ENCODE measurements around the gene PDS5B.

Gene PDS5B

GRCh38 chr13:32592082-32592481 lies 5.8 kb downstream of the PDS5B start:
- no peak for DNase-seq

DNA sequence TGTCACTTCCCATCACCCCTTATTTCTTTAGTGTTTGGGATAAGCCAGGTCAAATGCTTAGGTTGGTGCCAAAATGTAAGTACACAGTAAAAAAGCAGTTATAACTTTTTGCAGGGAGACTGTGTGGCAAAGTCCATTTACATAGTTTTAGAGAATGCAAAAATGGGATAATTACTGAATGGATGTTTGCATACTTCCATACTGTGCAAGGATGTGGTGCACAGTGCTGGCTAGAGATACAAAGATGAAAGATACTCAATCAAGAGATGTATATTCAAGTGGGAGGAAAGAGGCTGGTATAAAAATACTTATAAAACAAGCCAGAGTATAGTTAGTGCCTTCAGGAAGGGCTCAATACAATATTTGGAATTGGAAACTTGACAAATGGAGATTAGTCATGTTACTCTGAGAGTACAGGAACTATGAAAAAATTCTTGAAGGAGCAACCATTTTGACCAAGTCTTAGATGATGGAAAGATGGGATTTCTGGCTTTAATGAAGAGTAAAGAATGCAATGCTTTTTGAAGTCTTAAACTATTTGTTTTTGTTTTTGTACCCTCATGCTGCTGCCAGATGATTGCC lies 8.0 kb downstream of the PDS5B start:
- DNase-seq = no peak

GRCh38 chr13:32595306-32595705 lies 9.1 kb downstream of the PDS5B start:
- DNase-seq = no peak

DNA sequence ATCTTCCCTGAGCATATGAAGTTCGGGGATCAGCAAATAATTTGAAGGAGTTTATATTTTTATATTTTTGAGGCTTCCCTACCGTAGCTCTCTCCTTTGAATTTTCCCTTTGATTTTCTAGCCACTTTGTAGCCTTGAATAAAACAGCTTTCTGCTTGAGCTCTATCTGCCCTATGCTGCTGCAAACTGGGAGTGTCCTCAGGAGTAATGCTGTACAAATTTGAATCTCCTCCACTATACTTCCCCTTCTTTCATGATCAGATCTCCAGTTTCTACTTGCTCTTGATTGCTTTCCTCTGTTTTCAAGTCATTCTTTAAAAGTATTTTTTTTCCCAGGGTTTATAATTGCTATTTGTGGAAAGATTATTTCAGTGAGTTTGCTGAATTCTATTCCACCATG lies 14.6 kb downstream of the PDS5B start:
- no peak for DNase-seq

DNA sequence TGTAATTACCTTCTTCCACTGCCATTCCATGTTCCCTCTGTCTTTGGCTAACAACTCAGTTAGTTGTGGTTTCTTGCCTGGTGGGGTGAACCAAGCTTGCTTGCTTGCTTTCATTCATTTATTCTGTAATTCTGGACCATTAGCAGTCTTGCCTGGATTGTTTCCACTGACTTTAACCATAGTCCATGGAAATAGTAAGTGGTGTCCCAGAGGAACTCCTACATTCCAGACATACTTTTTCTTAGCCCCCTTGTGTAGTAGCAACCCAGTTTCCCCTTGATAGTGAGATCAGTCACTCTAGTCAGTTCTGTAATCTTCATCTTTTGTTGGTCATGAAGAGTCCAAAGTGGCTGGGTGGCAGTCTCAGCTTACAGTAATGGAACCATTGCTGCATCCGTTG lies 23.2 kb downstream of the PDS5B start:
- DNase-seq = no peak

GRCh38 chr13:32610538-32610937 lies 24.3 kb downstream of the PDS5B start:
- DNase-seq = no peak

DNA sequence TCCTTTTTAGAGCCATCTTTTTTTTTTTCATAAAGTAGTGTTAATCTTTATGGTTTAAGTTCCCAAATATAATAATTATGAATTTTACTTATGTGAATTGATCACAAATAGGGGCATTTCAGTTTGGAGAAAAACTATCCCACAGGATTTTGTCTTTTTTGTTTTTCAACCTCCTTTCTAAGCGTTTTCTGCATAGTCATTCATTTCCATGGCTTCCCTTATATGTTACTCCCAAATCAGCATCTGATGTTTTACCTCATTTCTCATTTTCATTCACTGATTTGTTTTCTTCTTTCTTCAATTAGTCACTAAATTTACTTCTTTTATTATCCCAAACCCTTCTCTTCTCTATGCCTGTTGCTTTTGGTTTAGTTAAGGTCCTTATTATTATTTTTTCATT lies 24.7 kb downstream of the PDS5B start:
- DNase-seq = no peak

- DNase-seq = no peak
Observed at GRCh38 chr13:32616883-32617511, 30.7 kb downstream of the PDS5B start.

GRCh38 chr13:32622827-32623226 lies 36.6 kb downstream of the PDS5B start:
- DNase-seq = peak; percentile 11 to 20

- DNase-seq = no peak
Observed at GRCh38 chr13:32624441-32624840, 38.2 kb downstream of the PDS5B start.

DNA sequence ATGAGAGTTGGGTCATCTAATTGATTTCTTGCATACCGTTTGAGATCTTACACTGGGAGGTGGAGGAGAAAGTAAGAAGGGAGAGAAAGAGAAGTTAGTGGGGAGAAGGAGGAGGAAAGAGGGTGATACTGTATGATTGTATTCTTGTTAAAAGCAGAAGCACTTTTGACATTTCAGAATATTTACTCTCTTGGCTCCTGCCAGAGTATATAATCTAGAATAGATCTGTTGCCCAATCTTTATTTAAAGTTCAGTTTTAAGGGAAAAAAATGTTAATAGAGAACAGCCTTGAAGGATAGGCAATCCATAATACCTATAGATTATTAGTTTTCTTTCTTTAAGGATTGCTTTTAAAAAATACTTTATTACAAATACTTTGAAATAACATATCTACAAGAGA lies 41.5 kb downstream of the PDS5B start:
- no peak for DNase-seq

- no peak for DNase-seq
Observed at GRCh38 chr13:32629313-32629712, 43.1 kb downstream of the PDS5B start.

DNA sequence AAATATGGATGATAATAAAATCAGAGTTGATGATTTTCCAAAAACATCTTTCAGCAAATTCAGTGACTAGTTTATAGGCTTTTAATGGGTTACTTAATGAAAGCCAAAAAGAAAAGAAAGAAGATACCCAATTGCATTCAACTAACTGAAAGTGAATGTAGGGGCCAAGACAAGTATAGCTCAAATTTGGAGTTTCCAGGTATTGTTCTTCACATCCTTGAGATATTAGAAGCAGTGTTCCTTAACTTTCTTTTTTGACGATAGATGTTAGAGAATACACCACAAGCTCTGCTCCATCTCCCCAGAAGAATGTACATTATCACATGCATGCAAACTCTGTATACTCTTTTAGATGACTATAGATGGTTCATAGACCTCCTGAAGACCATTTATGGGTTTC lies 43.6 kb downstream of the PDS5B start:
- no peak for DNase-seq

DNA sequence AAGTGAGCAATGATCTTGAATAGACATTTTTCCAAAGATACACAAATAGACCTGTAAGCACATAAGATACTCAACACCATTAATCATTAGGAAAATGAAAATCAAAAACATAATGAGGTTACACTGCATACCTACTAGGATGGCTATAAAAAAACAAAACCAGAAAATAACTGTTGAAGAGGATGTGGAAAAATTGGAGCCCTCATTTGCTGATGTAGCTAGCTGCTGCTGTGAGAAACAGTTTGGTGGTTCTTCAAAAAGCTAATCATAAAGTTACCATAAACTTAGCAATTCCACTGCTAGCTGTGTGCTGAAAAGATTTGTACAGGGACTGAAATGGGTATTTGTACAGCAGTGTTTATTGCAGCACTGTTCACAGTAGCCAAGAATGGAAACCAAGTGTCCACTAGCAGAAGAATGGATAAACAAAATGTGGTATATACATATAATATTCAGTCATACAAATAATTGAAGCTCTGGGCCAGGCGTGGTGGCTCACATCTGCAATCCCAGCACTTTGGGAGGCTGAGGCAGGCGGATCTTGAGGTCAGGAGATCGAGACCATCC lies 46.2 kb downstream of the PDS5B start:
- DNase-seq = no peak

DNA sequence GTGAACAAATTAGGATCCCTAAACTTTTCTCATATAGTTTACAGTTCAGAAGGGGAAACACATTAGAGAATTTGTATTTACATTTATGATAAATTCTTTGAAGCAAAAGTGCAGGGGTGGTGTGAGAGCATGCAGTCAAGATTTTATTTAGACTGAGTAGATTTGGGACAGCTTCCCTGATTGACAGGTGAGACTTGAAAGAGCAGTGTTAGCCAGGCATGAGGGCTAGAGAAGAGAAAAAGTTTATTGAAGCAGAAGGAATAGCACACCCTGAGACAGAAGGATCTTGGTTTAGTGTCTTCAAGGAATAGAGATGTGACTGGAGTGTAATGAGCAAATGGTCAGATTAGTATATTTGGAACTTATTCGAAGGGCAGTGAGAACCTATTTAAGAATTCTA lies 50.5 kb downstream of the PDS5B start:
- DNase-seq = no peak

- DNase-seq = no peak
Observed at GRCh38 chr13:32638739-32639138, 52.5 kb downstream of the PDS5B start.

DNA sequence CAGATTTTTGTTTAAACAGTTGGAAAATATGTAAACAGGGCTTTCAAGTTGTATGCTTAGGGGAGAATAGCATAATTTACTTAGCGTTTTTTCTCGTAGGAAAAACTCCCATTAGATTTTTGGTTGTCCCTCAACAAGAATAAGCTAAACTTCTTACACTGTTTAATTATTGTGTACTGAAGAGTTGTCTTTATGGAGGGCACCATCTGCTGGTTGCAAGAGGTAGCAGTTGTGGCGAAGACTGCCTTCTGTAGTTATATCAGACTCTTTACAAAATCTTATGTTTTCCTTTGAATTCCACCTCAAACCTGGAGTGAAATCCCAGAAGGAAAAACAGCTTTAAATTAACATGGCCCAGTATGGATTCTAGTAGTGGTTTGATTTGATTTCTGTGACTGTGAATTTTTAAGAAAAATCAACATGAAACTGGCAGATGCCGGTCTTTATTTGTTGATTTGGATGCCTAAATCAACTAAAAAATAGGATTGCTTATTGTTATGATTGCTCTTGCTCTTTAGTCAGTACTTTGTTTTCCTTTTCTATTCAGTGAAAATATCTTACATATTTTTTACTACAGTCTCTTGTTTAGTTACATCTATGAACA lies 53.4 kb downstream of the PDS5B start:
- peak; percentile 18 to 30 for DNase-seq

GRCh38 chr13:32642316-32642715 lies 56.1 kb downstream of the PDS5B start:
- no peak for DNase-seq

DNA sequence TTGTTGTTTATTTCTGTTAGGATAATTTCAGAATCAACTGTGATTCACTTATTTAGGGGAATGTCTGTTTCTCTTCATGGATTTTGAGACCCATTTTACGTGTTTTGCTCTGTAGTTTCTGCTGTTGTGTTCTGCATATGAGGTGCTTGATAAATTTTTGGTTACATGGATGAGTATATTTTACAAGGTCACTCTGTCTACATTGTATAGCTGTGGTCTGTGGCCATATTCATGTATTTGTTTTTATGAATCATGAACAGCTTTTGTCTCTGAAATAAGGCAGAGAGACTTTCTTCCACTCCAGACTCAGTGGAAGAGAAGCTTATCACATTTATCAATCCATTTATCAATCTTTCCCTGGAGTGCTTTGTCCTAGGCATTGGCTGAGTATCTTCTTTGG lies 56.6 kb downstream of the PDS5B start:
- DNase-seq = no peak

DNA sequence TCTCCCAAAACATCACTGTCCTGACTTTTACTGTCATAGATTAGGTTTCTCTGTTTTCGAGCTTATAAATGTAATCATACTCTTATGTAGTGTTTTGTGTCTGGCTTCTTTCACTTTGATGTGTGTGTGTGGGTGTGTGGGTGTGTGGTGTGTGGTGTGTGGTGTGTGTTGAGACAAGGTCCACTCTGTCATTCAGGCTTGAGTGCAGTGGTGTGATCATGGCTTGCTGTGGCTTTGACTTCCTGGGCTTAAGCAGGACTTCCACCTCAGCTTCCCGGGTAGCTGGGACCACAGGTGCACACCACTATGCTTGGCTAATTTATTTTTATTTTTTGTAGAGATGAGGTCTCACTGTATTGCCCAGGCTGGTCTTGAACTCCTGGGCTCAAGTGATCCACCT lies 59.6 kb downstream of the PDS5B start:
- DNase-seq = peak; percentile 28 to 33

DNA sequence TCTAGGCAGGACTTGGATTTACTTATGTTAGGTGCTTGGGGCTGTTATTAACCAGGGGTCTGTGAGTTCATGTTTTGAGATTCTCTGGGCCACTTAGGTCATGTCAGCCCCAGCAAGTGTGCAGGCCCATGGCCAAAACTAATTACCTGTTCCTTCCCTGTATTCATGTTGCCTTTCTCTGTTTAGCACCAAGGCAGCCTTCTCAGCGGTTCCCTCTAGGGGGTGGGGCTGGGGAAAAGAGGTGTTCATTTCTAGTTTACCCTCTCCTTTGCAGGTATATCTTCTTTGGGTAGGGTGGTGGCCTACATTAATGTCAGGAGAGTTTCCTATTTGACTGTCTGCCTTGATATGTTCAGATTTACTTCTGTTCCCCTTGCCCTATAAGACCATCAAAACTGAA lies 61.7 kb downstream of the PDS5B start:
- no peak for DNase-seq

- peak; percentile 51 to 52 for DNase-seq
Observed at GRCh38 chr13:32650705-32651311, 64.6 kb downstream of the PDS5B start.

GRCh38 chr13:32657309-32657708 lies 71.1 kb downstream of the PDS5B start:
- DNase-seq = no peak

DNA sequence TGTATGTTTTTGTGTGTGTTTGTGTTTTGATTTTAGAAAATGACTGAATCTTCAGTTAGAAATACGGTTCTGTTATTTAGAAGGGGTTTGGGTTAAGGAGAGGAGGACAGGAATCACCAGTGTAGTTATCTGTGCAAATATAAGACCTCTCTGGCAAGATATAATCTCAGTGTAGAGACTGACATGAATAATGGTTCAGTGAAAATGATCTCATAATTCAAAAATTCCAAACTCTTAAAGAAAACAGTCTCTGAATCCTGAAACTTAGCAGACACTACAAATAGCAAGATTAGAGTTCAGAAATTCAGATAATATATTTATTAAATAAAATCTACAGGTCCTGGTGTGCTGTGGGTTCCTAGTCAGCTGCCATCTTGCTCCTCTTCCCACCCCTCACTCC lies 73.5 kb downstream of the PDS5B start:
- DNase-seq = no peak

Data from stimulated activated CD4-positive, alpha-beta T cell treated with anti-CD3 and anti-CD28 coated beads, Interleukin-2, amount 100 ng/mL, for 48 hours (primary cell).